Activated CD8-positive, alpha-beta memory T cell treated with anti-CD3 and anti-CD28 coated beads, Interleukin-2, amount 50 U/mL, for 1 hour (primary cell): ENCODE data around the gene BRSK2.
"Not testable (repeated sequence)": the region's sequence is repeated elsewhere in the genome, so short reads cannot be mapped to it uniquely, and the experiment has no call there.

ENCODE experiments used
- DNase-seq: peaks from one replicate; pipeline ENCODE4 v3.0.0-alpha.2; 2020; ENCODE audit errors: extremely low read depth

The BRSK2 gene

GRCh38 chr11:1389932-1390568, at the start of gene BRSK2:
Gene BRSK2 (plus strand): TSS chr11:1389934. CDS start chr11:1390285, 351 bp downstream.
- DNase-seq = no peak

DNA sequence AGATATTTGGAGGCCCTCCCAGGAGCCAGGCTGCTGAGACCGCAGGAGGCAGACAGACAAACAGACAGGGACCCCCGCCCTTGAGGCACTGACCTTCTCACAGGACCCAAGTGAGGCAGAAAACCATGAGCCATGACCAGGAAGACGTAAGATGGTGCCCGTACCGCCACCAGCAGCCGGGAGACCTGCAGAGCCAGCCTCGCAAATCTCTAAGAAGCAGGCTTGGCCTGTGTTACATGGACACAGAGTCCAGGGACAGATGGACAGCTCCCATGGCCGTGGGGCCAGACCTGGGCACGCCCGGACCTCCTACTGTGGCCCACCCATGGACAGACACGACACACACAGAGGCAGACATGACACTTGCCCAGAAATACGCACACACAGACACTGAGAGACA, 49.6 kb upstream of the BRSK2 start:
- DNase-seq = no peak

DNA sequence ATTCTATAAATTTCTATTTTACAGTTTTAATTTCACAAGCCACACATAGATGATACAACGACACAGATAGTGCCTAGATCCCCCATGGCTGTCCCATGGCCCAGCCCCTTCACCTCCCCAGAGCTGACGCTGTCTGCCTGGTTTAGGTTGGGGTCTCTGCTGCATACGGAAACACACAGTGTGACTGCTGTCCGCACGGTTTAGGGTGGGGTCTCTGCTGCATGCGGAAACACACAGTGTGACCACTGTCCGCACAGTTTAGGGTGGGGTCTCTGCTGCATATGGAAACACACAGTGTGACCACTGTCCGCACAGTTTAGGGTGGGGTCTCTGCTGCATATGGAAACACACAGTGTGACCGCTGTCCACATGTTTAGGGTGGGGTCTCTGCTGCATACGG, 48.5 kb upstream of the BRSK2 start:
- not testable (repeated sequence) for DNase-seq

DNA sequence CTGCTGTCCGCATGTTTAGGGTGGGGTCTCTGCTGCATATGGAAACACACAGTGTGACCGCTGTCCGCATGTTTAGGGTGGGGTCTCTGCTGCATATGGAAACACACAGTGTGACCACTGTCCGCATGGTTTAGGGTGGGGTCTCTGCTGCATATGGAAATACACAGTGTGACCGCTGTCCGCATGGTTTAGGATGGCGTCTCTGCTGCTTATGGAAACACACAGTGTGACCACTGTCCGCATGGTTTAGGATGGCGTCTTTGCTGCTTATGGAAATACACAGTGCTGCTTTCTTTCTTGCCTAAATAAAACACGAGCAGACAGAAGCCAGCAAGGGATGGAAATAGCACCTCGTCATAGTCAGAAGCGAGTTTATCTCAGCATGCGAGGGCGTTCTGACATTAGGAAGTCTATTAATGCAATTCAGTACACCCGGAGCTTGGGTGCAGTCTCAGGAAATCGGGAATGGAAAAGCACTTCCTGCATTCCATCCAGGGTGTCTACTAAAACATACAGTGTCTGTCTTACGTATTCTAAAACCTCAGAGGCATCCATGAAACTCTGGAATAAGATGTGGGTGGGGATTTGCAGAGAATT, 47.7 kb upstream of the BRSK2 start:
- no peak for DNase-seq

GRCh38 chr11:1342946-1343345, 46.8 kb upstream of the BRSK2 start:
- no peak for DNase-seq

- DNase-seq = no peak
These were observed 46.2 kb upstream of the BRSK2 start for GRCh38 chr11:1343391-1344055.

GRCh38 chr11:1344056-1344635, 45.6 kb upstream of the BRSK2 start:
- DNase-seq = no peak

DNA sequence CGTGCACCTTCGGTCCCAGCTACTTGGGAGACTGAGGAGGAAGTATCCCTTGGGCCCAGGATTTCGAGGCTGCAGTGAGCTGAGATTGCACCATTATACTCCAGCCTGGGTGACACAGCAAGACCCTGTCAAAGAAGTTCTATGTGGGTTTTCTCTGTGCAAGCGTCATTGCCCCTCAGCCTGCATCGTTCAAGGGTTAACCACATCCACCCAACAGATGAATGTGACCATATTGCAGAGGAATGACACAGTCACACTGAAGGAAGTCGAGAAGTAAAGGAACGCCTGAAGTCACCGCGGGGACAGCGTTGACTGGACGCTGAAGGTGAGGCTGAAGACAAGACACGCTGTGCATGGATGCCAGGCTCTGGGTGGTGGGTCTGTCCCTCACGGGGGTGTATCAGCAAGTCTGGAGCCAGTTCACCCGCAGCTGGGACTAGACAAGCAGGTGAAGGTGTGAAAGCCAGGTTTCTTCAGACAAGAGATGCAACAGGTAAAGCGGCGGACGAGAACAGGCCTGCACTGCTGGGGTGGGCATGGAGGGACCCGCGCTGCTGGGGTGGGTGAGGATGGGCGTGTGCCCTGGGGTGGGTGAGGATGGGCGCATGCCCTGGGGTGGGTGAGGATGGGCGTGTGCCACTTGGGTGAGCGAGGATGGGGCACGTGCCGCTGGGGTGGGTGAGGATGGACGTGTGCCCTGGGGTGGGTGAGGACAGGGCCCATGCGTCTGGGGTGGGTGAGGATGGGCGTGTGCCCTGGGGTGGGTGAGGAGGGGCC, 43.8 kb upstream of the BRSK2 start:
- no peak for DNase-seq

- no peak for DNase-seq
These were observed 42.9 kb upstream of the BRSK2 start for GRCh38 chr11:1346669-1347390.

DNA sequence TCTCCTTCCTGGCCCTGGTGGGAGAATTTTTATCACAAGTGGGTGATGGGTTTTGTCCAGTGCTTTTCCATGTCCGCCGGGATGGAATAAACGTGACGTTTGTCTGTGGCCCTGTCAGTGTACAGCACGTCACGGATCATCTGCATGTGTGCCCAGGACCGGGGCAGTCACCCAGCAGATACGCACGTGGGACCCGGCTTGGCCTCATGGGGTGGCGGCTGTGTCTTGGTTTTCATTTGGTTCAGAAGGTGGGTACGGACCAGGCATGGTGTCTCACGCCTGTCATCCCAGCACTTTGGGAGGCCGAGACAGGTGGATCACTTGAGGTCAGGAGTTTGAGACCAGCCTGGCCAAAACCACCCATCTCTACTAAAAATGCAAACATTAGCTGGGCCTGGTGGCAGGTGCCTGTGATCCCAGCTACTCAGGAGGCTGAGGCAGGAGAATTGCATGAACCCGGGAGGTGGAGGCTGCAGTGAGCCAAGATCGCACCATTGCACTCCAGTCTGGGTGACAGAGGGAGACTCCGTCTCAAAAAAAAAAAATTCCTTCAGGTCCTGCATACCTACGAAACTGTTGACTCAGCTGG, 42.2 kb upstream of the BRSK2 start:
- not testable (repeated sequence) for DNase-seq

DNA sequence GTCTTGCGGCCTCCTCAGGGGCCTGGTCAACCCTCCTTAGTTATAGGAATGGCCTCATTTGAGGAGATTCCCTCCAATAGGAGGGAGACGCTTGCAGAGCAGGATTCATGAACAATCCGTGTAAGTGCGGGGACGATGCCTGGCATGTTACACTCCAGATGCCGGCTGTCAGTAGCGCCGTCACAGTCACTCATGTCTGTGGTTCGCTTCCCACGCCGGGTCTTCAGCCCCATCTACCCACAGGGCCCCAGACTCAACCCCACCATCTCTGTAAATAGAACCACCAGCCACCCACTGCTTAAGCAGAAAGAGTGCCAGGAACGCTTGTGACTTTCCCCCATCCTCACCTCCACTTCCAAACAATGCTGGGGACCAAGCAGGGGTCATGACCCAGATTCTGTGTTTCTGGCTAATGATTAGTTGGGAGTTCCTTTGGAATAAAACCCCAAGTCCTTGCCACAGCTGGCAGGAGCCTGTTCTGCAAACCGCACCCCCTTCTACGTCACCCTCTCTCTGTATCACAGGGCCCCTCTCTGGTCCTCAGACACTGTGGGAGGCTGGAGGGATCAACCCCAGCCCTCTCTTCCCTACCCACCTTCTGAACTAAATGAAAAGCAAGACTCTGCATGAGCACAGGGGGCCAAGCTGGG, 41.5 kb upstream of the BRSK2 start:
- DNase-seq = no peak

- no peak for DNase-seq
These were observed 40.9 kb upstream of the BRSK2 start for GRCh38 chr11:1348796-1349326.

DNA sequence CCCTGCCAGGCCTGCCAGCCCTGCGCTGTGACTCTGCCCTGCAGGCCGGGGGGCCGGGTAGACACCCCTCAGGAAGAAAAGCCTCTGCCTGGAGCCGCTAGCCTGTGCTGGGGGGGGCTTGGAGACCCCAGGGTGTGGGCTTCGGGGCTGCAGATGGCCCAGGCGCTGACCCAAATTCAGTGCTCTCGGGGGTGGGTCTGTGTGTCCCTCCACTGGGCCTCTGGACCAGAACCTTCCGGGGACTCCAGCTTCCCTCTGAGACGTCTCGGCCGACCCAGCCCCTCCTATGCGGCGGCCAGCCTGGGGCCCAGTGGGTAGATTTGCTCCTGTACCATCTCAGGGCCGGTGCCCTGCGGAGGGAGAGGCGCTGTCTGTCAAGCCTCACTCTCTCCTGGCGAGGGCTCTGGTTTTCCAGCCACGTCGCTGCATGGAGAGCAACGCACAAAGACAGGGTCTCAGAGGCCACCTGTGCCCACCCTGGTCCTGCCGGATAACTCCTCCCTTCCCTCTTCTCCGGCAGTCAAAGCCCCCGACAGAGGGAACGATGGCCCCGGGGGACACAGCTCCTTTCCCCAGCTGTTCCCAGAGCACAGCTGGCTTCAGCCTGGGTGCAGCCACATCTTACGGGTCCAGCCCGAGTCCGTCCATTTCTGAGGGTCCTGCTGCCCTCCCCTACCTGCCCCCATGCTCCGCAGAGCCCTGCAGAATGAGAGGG, 40.2 kb upstream of the BRSK2 start:
- no peak for DNase-seq

GRCh38 chr11:1350086-1350725, 39.5 kb upstream of the BRSK2 start:
- DNase-seq = no peak

GRCh38 chr11:1351278-1351937, 38.3 kb upstream of the BRSK2 start:
- no peak for DNase-seq

GRCh38 chr11:1352696-1353382, 36.9 kb upstream of the BRSK2 start:
- no peak for DNase-seq

DNA sequence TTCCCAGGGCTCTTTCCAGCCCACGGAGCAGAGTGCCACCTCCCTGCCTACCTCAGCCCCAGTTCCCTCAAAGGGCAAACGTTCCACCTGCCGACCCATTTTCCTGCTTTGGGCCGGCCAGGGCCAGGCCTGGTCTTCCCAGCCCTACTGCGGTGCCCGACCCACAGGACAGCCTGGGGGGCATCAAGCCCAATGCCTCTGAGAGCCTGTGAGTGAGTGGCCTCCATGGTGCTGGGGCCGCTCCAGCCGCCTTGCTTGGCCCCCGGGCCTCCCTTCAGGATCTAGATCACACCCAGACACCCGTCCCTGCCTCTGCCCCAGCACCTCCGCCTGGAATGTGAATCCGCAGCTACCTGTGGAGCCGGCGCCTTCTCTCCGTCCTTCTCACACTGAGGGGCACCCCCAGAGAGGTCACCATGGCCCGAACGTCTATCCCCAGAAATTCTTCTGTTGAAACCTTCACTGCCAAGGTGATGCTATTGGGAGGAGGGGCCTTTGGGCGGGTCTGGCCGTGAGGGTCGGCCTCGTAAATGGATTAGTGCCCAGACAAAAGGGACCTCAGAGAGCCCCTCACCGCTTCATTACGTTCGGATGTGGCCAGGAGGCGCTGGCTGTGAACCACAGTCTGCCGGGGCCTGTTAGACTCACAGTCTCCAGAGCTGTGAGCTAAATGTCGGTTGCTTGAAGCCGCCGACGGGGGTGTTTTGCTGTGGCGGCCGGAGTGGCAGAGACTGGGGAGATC, 36.2 kb upstream of the BRSK2 start:
- DNase-seq = no peak
